Body of pancreas (tissue), 4 donors: Measurements from ENCODE around the gene OGFOD3. TPM values are rescaled to one million over a fixed set of nuclear protein-coding genes. Genes with fewer than 3 reads are reported as not detected.

Source experiments
- ATAC-seq: fragments of 150-250 bp; one replicate; pipeline ENCODE4 v1.9.1; 2016
- DNase-seq, 4 donors: peaks; one replicate each; pipeline ENCODE4 v3.0.0-alpha.2; 2019
- H3K27ac ChIP-seq, 4 donors: fragments of 200-600 bp; sonication (generic); 1 replicate in 3 of 4; 2 replicates in 1 of 4; pipeline versions ENCODE4 v1.5.1 to v1.6.1; 2016 to 2019; ENCODE audit warnings: mild to moderate bottlenecking in 1 of 4, mixed read lengths in 1 of 4, moderate library complexity in 1 of 4
- H3K27me3 ChIP-seq, 2 donors: fragments of 200-600 bp; sonication (generic); one replicate each; pipeline ENCODE4 v1.6.0; 2016; ENCODE audit warnings: mild to moderate bottlenecking in 1 of 2
- H3K36me3 ChIP-seq, 2 donors: fragments of 200-600 bp; sonication (generic); replicated peaks in 1 of 2; 2 replicates each; pipeline ENCODE4 v1.5.1; 2016; ENCODE audit warnings: low read depth in 2 of 2; ENCODE audit not compliant: insufficient read depth in 1 of 2
- H3K4me1 ChIP-seq: fragments of 200-600 bp; sonication (generic); one replicate; pipeline ENCODE4 v1.6.0; 2016
- H3K4me3 ChIP-seq, 2 donors: fragments of 200-600 bp; sonication (generic); 1 replicate in 1 of 2; 2 replicates in 1 of 2; pipeline ENCODE4 v1.5.1; 2016 to 2019
- H3K9me3 ChIP-seq, 3 donors: fragments of 200-600 bp; sonication (generic); 1 replicate in 2 of 3; 2 replicates in 1 of 3; pipeline ENCODE4 v1.5.1; 2016
- CTCF ChIP-seq, 7 experiments: fragments of 450-650 bp in 4 of 7; fragments of 200-600 bp in 3 of 7; sonication (generic) in 3 of 7; IDR thresholded peaks; one replicate each; pipeline ENCODE4 v1.5.1; 2016 to 2019; ENCODE audit warnings: antibody characterized with exemption in 7 of 7
- POLR2A ChIP-seq, 3 donors: fragments of 450-650 bp; IDR thresholded peaks; one replicate each; pipeline ENCODE4 v1.6.1; 2016; ENCODE audit warnings: antibody characterized with exemption in 3 of 3, mild to moderate bottlenecking in 2 of 3
- WGBS, 2 donors: methylation state at CpG; one replicate each; pipeline ENCODE4 v1.1.5; 2017; 5-methylcytosine and 5-hydroxymethylcytosine counted together
- intact Hi-C: fragments of 100-400 bp; cut with DNase I; formaldehyde crosslinking; loops from one replicate; pipeline ENCODE4 v1.15.1; 2023
- total RNA-seq, 2 donors: library from RNA; depleted of rRNA; stranded (reverse); fragments of >200 nt; gene quantifications; one replicate each; pipeline ENCODE4 v1.1.0, GENCODE V29; 2016

Gene OGFOD3
- total RNA-seq, 2 donors from 2014 or later: 16.8 to 40.0 TPM

DNA sequence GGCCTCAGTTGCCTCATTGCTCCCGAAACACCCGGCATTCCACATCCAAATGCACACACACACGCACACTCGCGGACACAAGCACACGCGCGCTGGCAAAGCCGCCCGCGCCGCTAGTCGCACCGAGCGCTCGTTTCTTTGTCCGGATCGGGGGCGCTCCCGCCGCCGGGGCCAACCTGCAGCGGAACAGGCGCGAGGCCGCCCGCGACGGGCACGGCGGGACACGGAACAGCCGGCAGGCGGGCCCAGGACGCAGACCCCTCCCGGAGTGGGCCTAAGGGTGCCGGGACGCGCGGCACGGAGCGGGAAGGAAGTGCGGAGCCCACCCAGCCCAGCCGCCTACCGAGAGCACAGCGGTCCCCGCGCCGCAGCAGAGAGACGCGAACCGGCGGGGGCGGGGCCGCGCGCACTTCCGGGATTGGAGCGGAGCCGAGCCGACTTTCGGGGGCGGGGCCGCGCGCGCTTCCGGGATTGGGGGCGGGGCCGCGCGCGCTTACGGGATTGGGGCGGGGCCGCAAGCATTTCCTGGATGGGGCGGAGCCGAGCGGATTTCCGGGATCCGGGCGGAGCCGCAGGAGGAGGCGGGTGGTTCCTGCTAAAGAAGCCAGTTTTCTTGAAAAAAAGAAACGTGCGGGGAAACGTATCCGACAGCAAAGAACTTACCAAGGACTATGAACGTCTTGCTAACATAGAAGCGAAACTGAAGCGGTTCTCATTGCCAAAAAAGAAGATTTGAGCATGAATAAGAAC is 32.1 kb upstream of the OGFOD3 start, which contains the start of gene CYBC1:
Gene CYBC1, minus strand, starts transcription at position 396 of the 750 bp plus-strand sequence. CDS start 1,498 bp downstream, outside the sequence.
- WGBS, 2 donors: 0 to 1% methylated on average over 41 to 86 of the region's 91 CpGs
- DNase-seq (peak; percentile 94 to 95 (median 94)), ATAC-seq (peak; percentile 98)
- peak within 1 kb of the TSS; percentile 75 to 95 for H3K4me3 ChIP-seq
- H3K27me3 ChIP-seq: no peaks in the 10 kb centered on the region
- H3K4me1 ChIP-seq: peaks cover 33% of the 10 kb centered on the region
- H3K9me3 ChIP-seq: no peaks in the 10 kb centered on the region
- TF ChIP-seq POLR2A (IDR thresholded peaks at IDR 0.05) (peak; percentile 49 to 88 (median 80)), CTCF (IDR thresholded peaks at IDR 0.05) (no peak)
- H3K27ac ChIP-seq: peak within 1 kb of the TSS; percentile 57 to 91 (median 80)
- no peaks in the 10 kb centered on the region for H3K36me3 ChIP-seq
- intact Hi-C loops: no loop called here

DNA sequence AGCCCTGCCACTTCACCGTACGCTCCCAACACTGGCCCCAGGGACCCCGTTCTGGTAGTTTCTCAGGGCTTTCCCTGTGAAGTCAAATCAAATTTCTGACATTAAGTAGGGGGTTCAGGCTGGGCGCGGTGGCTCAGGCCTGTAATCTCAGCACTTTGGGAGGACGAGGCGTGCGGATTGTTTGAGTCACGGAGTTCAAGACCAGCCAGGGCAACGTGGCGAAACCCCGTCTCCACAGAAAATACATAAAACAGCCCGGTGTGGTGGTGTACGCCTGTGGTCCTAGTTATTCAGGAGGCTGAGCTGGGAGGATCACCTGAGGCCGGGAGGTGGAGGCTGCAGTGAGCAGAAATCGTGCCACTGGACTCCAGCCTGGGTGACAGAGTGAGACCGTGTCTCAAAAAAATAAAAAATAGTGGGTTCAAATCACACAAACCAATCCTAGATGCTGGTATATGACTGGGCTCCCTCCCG is 31.5 kb upstream of the OGFOD3 start:
- intact Hi-C loops: no loop called here
- Histone ChIP-seq H3K36me3 (no peaks in the 10 kb centered on the region), H3K4me3 (peak overlapping the region; percentile 75 to 95), H3K4me1 (peaks cover 39% of the 10 kb centered on the region), H3K9me3 (no peaks in the 10 kb centered on the region), H3K27me3 (no peaks in the 10 kb centered on the region), H3K27ac (peak overlapping the region; percentile 57 to 91 (median 80))
- ATAC-seq: no peak
- DNase-seq: peak in 1 of 4 donors; percentile 18
- WGBS, 2 donors: 35 to 61% methylated on average over 12 to 18 of the region's 18 CpGs
- no peak for TF ChIP-seq POLR2A (IDR thresholded peaks at IDR 0.05)
- no peak for TF ChIP-seq CTCF (IDR thresholded peaks at IDR 0.05)

DNA sequence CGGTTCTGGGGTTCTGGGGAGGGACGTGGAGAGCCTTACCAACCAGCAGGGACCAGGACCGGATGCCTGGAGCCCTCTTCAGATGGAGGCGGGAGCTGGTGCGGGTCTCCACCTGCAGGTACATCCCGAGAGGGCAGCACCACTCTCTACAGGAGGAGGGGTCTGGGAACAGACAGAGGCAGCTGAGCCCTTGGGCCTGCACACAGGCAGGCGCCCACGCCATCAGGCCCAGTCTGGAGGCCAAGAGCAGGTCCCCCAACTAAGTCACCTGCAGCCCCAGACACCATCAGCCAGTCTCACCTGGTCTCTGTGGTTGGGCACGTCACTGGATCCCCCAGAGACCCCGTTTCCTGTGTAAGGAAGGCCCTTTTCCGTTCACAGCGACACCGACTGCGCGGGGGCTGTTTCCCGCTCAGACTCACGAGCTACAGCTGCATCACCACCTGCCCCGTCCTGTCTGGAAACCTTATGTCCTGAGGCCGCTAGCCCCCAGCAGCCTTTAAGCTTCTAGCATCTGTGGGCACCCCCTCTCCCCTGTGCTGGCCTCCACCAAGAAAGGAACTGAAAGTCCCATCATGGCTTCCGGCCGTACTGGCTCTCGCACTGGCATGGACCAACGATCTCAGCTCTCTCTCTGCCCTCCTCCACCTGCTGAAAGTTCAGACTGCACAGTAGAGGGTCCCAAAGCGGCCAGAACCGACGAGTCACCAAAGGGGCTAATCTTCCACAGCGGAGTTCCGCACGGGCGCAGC is 30.9 kb upstream of the OGFOD3 start:
- H3K4me1 ChIP-seq: peaks cover 44% of the 10 kb centered on the region
- DNase-seq: peak in 2 of 4 donors; percentile 22 to 27
- H3K9me3 ChIP-seq: no peaks in the 10 kb centered on the region
- TF ChIP-seq CTCF (IDR thresholded peaks at IDR 0.05) (no peak), POLR2A (IDR thresholded peaks at IDR 0.05) (peak in 1 of 3 donors; percentile 29)
- ATAC-seq: no peak
- H3K36me3 ChIP-seq: no peaks in the 10 kb centered on the region
- H3K4me3 ChIP-seq: peak overlapping the region in 1 of 2 donors; percentile 95
- H3K27me3 ChIP-seq: no peaks in the 10 kb centered on the region
- WGBS, 2 donors: 77 to 89% methylated on average over 7 to 30 of the region's 30 CpGs
- H3K27ac ChIP-seq: peak overlapping the region in 2 of 4 donors; percentile 87 to 91
- intact Hi-C loops: no loop called here

DNA sequence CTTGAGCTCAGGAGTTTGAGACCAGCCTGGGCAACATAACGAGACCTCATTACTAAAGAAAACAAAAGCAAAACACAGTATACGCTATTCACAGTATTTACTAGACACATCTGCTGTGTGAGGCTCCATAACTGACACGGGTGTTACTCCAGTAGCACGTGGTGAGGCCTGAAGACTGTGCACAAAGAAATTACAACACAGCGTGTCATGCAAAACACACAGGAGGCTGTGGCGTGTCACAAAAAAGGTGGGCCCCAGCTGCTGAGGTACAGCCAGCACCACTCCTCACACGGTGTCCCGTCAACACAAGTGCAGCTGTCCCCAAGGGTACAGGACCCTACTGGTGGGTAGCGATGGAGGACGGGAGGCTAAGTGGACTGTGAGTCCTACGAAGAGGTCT is 29.5 kb upstream of the OGFOD3 start:
- Histone ChIP-seq H3K4me3 (no peak overlapping the region), H3K27me3 (no peaks in the 10 kb centered on the region), H3K27ac (no peak overlapping the region), H3K9me3 (no peaks in the 10 kb centered on the region), H3K4me1 (peaks cover 58% of the 10 kb centered on the region), H3K36me3 (no peaks in the 10 kb centered on the region)
- DNase-seq: no peak
- intact Hi-C loops: no loop called here
- 92 to 93% methylated on average over 11 of the region's 11 CpGs for WGBS, 2 donors
- TF ChIP-seq CTCF (IDR thresholded peaks at IDR 0.05) (no peak), POLR2A (IDR thresholded peaks at IDR 0.05) (no peak)
- ATAC-seq: no peak
